K562 (cell line): Measurements from ENCODE around the gene EYA2. TPM values are rescaled to one million over a fixed set of nuclear protein-coding genes. Genes with fewer than 3 reads are reported as not detected.
A peak's percentile ranks its signal among the peaks of the same experiment; 100 is the strongest.

Experiments used
- BCLAF1 ChIP-seq, 2 experiments: fragments of 450-650 bp in 1 of 2; IDR thresholded peaks; 2 replicates each; pipeline ENCODE4 v1.6.1; 2011 to 2017; ENCODE audit warnings: low read depth in 2 of 2, antibody characterized with exemption in 1 of 2, borderline replicate concordance in 1 of 2, low read length in 1 of 2, mild to moderate bottlenecking in 1 of 2, mixed read lengths in 1 of 2; ENCODE audit not compliant: control insufficient read depth in 1 of 2
- CEBPB ChIP-seq: fragments of 450-650 bp; IDR thresholded peaks from 2 replicates; pipeline ENCODE4 v1.6.1; 2016; ENCODE audit warnings: missing genetic modification characterization, missing compliant biosample characterization
- FOXA3 ChIP-seq, 2 experiments: fragments of 450-650 bp in 1 of 2; sonication (generic) in 1 of 2; formaldehyde crosslinking; IDR thresholded peaks in 1 of 2; conservative IDR thresholded peaks in 1 of 2; 2 replicates each; pipeline versions ENCODE4 v1.4.0 to v1.8.0; 2020 to 2022; ENCODE audit warnings: mild to moderate bottlenecking in 2 of 2, missing genetic modification reagents in 1 of 2
- HOMEZ ChIP-seq: fragments of 250-450 bp; sonication (Bioruptor Pico); IDR thresholded peaks from 2 replicates; pipeline ENCODE4 v1.4.0; 2020; ENCODE audit warnings: mild to moderate bottlenecking, moderate library complexity
- RBM15 ChIP-seq: fragments of 200-400 bp; formaldehyde crosslinking; IDR thresholded peaks from 2 replicates; pipeline ENCODE4 v1.6.1; 2018; ENCODE audit warnings: mild to moderate bottlenecking, low read length, moderate library complexity; ENCODE audit not compliant: insufficient read depth
- SMARCE1 ChIP-seq: fragments of 450-650 bp; IDR thresholded peaks from 2 replicates; pipeline ENCODE4 v1.7.1; 2016; ENCODE audit warnings: mild to moderate bottlenecking
- ZBED1 ChIP-seq: IDR thresholded peaks from 2 replicates; pipeline ENCODE4 v1.6.1; 2014
- ZNF174 ChIP-seq: fragments of 250-450 bp; sonication (Bioruptor Pico); IDR thresholded peaks from 2 replicates; pipeline ENCODE4 v1.4.0; 2020; ENCODE audit warnings: mild to moderate bottlenecking
- ZNF592 ChIP-seq: fragments of 450-650 bp; IDR thresholded peaks from 2 replicates; pipeline ENCODE4 v1.6.1; 2017; ENCODE audit warnings: antibody characterized with exemption, mild to moderate bottlenecking
- ZNF766 ChIP-seq: fragments of 200-800 bp; sonication (Bioruptor generic); conservative IDR thresholded peaks from 2 replicates; pipeline ENCODE4 v1.6.1; 2016; ENCODE audit warnings: missing genetic modification characterization, missing compliant biosample characterization
- polyA plus RNA-seq, 8 experiments: library from polyadenylated mRNA; depleted of rRNA in 4 of 8; stranded (reverse) in 5 of 8; unstranded in 3 of 8; fragments of >200 nt; fragmentation: Nextera tagmentation in 2 of 8; fragmentation: Illumina TruSeq in 1 of 8; extraction: Ambion mirVana in 2 of 8; extraction: Trizol in 1 of 8; gene quantifications; 2 replicates each; pipeline versions ENCODE4 v1.2.1 to v1.2.3, GENCODE V29; 2011 to 2014; ENCODE audit warnings: inconsistent platforms in 1 of 8, missing spikeins in 1 of 8
- total RNA-seq, 7 experiments: library from RNA; depleted of rRNA in 6 of 7; stranded (reverse); fragments of >200 nt in 6 of 7; fragmentation: Illumina TruSeq in 2 of 7; extraction: Trizol in 2 of 7; gene quantifications; 2 replicates each; pipeline versions ENCODE4 v1.2.1 to v1.2.3, GENCODE V29; 2011 to 2021; ENCODE audit warnings: low replicate concordance in 1 of 7
- TF ChIP-seq, protein P1 (sequence below): sonication (generic); formaldehyde crosslinking; IDR thresholded peaks from 2 replicates; pipeline ENCODE4 v1.8.0; 2022; ENCODE audit warnings: mild to moderate bottlenecking, missing genetic modification reagents

Gene EYA2
- total and polyA plus RNA-seq, 9 of the 15 experiments (the other 6 are each of a cell fraction or from before 2014, with no cell fraction given): 0.03 TPM; not detected in 8

DNA sequence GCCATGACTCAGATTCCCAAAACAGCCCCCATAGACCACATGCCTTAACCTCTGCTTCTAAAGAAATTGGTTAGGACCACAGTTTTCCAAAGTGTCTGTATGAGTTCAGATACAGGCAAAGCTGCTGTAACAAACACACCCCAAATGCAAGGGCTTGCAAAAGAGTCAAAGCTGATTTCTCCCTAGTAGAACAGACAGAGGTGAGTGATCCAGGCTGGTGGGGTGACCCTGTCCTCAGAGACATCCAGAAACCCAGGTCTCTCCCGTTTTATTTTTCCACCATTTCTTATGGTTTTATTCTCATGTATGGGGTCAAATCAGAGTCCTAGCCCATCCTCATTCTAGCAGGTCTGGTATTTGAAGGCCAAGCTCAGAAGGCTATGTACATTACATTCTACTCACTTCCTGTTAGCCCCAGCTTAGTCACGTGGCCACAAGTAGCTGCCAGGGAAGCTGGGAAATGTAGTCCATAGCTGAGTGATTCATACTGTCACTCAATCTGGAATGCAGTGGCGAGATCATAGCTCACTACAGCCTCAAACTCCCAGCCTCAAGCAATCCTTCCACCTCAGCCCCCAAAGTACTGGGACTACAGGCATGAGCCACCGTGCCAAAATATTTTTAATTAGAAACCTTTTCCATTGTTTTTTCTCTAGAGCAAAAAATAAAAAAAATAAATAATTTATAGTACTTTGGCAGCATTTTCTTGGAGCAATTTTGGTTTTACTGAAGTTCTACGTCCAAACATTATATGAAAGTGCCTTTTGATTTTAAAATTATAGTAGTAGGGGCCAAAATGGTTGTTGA lies 286.6 kb downstream of the EYA2 start (continued):
- no peak for TF ChIP-seq ZNF766 (CRISPR knock-in tag)
- TF ChIP-seq CEBPB (tag): no peak
- TF ChIP-seq SMARCE1: no peak
- TF ChIP-seq ZNF174: no peak
- TF ChIP-seq ZBED1: no peak
- no peak for TF ChIP-seq RBM15
- TF ChIP-seq HOMEZ (CRISPR knock-in tag): no peak
- TF ChIP-seq, protein P1, sequence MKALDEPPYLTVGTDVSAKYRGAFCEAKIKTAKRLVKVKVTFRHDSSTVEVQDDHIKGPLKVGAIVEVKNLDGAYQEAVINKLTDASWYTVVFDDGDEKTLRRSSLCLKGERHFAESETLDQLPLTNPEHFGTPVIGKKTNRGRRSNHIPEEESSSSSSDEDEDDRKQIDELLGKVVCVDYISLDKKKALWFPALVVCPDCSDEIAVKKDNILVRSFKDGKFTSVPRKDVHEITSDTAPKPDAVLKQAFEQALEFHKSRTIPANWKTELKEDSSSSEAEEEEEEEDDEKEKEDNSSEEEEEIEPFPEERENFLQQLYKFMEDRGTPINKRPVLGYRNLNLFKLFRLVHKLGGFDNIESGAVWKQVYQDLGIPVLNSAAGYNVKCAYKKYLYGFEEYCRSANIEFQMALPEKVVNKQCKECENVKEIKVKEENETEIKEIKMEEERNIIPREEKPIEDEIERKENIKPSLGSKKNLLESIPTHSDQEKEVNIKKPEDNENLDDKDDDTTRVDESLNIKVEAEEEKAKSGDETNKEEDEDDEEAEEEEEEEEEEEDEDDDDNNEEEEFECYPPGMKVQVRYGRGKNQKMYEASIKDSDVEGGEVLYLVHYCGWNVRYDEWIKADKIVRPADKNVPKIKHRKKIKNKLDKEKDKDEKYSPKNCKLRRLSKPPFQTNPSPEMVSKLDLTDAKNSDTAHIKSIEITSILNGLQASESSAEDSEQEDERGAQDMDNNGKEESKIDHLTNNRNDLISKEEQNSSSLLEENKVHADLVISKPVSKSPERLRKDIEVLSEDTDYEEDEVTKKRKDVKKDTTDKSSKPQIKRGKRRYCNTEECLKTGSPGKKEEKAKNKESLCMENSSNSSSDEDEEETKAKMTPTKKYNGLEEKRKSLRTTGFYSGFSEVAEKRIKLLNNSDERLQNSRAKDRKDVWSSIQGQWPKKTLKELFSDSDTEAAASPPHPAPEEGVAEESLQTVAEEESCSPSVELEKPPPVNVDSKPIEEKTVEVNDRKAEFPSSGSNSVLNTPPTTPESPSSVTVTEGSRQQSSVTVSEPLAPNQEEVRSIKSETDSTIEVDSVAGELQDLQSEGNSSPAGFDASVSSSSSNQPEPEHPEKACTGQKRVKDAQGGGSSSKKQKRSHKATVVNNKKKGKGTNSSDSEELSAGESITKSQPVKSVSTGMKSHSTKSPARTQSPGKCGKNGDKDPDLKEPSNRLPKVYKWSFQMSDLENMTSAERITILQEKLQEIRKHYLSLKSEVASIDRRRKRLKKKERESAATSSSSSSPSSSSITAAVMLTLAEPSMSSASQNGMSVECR (CRISPR knock-in tag): no peak
- TF ChIP-seq BCLAF1 (IDR thresholded peaks at IDR 0.05; ENCODE audit: borderline replicate concordance in 1 of 2, control insufficient read depth in 1 of 2, low read depth in 2 of 2, low read length in 1 of 2): no peak; a peak in 1 of 4 replicates
- TF ChIP-seq ZNF592: no peak
- peak in 1 of 2 experiments; percentile 83; a peak in 2 of 4 replicates for TF ChIP-seq FOXA3 (CRISPR knock-in tag; conservative IDR thresholded peaks at IDR 0.05 in 1 of 2, IDR thresholded peaks at IDR 0.05 in 1 of 2)
